Colonic mucosa (tissue), 4 donors: ENCODE results near the gene ARAP2. TPM values are rescaled to one million over a fixed set of nuclear protein-coding genes. Genes with fewer than 3 reads are reported as not detected.

Experiments used
- DNase-seq: peaks from one replicate; pipeline ENCODE4 v3.0.0-alpha.2; 2020
- H3K27ac ChIP-seq: fragments of 200-600 bp; one replicate; pipeline ENCODE4 v1.8.0; 2021
- H3K27me3 ChIP-seq: fragments of 200-600 bp; one replicate; pipeline ENCODE4 v1.8.0; 2021
- H3K36me3 ChIP-seq: fragments of 200-600 bp; one replicate; pipeline ENCODE4 v1.8.0; 2021
- H3K4me1 ChIP-seq: fragments of 200-600 bp; one replicate; pipeline ENCODE4 v1.8.0; 2021; ENCODE audit warnings: mild to moderate bottlenecking
- H3K4me3 ChIP-seq: fragments of 200-600 bp; one replicate; pipeline ENCODE4 v1.8.0; 2021
- H3K9ac ChIP-seq, 2 donors: one replicate each; pipeline ENCODE4 v1.7.0; 2013; ENCODE audit warnings: control low read depth in 2 of 2, low read depth in 2 of 2, low read length in 2 of 2
- H3K9me3 ChIP-seq: fragments of 200-600 bp; one replicate; pipeline ENCODE4 v1.8.0; 2021
- intact Hi-C: fragments of 100-400 bp; cut with DNase I; formaldehyde crosslinking; loops from one replicate; pipeline ENCODE4 v1.14.1; 2022
- total RNA-seq, 2 donors: library from RNA; stranded (reverse); fragmentation: NEBNext Ultra II Directional in 1 of 2; extraction: Animal tissue kit (Norgen Biotek cat#: 25700) in 1 of 2; gene quantifications; one replicate each; pipeline ENCODE4 v1.2.1, GENCODE V29; 2021
- TF ChIP-seq, protein P1 (sequence below): fragments of 200-600 bp; IDR thresholded peaks from one replicate; pipeline ENCODE4 v1.8.0; 2022; ENCODE audit warnings: antibody characterized with exemption, mild to moderate bottlenecking
- donor health status: healthy.
- donor health status: DM: no; HTN: no; CAD: no.
- donor health status: DM: no; HTN: no; CAD: no.

The ARAP2 gene
- total RNA-seq, 2 donors from 2014 or later = 10.7 to 19.3 TPM

DNA sequence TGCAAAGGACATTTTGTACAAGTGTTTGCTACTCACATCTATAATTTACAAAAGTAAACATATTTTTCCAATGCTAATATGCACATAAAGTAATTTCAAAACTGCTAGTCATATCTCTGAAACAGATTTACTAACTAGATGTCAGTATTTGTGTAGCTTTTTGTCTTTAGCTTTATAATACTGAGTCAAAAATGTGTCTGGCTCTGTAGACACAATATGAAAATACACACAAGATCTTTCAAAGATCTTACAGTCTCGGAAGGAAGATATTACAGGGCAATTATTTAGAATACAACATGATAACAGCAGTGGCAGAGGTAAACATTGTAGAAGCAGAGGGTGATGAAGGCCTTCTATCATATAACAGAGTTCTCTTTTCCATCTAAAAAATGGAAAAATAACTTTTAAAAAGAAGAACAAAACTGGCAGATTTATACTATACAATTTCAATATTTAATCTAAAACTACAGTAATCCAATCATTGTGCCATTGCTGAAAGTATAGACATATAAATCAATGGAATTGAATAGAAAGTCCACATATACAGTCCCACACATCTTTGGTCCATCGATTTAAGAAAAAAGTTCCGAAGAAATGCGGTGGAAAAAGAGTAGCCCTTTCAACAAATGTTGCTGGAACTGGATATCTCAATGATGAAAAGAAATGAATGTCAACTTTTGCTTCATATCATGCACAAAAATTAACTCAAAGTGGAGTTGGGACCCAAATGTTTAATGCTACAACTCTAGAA is 29.4 kb downstream of the ARAP2 start:
- H3K36me3 ChIP-seq = no peaks in the 10 kb centered on the region
- H3K4me3 ChIP-seq = no peak overlapping the region
- no peaks in the 10 kb centered on the region for H3K4me1 ChIP-seq
- H3K9ac ChIP-seq = no peak overlapping the region
- TF ChIP-seq, protein P1, sequence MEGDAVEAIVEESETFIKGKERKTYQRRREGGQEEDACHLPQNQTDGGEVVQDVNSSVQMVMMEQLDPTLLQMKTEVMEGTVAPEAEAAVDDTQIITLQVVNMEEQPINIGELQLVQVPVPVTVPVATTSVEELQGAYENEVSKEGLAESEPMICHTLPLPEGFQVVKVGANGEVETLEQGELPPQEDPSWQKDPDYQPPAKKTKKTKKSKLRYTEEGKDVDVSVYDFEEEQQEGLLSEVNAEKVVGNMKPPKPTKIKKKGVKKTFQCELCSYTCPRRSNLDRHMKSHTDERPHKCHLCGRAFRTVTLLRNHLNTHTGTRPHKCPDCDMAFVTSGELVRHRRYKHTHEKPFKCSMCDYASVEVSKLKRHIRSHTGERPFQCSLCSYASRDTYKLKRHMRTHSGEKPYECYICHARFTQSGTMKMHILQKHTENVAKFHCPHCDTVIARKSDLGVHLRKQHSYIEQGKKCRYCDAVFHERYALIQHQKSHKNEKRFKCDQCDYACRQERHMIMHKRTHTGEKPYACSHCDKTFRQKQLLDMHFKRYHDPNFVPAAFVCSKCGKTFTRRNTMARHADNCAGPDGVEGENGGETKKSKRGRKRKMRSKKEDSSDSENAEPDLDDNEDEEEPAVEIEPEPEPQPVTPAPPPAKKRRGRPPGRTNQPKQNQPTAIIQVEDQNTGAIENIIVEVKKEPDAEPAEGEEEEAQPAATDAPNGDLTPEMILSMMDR = no peak
- intact Hi-C loops = no loop called here
- DNase-seq = no peak
- H3K27me3 ChIP-seq = no peaks in the 10 kb centered on the region
- H3K9me3 ChIP-seq = no peaks in the 10 kb centered on the region
- no peak overlapping the region for H3K27ac ChIP-seq

DNA sequence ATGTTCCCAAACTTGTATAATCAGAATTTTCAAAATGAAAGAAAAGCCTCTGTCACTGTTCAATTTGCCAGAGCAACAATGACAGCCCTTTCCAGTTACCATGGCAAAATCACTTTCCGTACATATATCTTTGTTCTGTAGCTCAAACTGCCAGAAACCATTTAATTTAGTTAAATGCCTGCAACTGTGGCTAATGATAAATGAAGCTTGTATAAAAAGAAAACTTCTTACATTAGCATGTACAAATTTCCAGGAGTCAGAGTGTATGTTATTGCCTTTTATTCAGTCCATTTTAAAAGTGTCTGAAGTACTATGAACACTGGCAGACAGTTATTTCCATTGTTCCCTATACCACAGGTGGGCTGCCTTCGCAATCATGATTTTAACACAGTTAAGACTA is 30.3 kb downstream of the ARAP2 start:
- no peaks in the 10 kb centered on the region for H3K36me3 ChIP-seq
- H3K4me3 ChIP-seq = no peak overlapping the region
- no peaks in the 10 kb centered on the region for H3K4me1 ChIP-seq
- H3K27ac ChIP-seq = no peak overlapping the region
- no peaks in the 10 kb centered on the region for H3K9me3 ChIP-seq
- intact Hi-C loops = no loop called here
- no peak overlapping the region for H3K9ac ChIP-seq
- H3K27me3 ChIP-seq = no peaks in the 10 kb centered on the region
- no peak for DNase-seq
- TF ChIP-seq, protein P1 = no peak

DNA sequence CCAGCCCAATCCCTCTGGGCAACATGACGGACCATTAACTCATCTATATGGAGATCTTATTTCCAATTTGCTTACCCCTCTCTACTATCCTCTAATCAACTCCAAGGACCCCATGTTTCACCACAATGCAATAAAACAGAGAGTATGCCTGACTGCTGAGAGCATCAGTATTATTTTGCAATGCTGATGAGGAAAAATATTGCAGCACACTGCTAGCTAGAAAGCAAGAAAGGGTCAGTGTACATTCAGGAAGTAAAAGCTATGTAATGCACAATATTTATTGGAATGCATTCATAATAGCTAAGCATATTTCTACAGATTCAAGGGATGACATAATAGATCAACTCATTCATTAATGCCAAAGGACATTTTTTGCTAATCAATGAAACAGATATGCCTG is 33.2 kb downstream of the ARAP2 start:
- Histone ChIP-seq H3K27me3 (no peaks in the 10 kb centered on the region), H3K9ac (no peak overlapping the region), H3K4me1 (no peaks in the 10 kb centered on the region), H3K9me3 (no peaks in the 10 kb centered on the region), H3K36me3 (no peaks in the 10 kb centered on the region), H3K4me3 (no peak overlapping the region), H3K27ac (no peak overlapping the region)
- TF ChIP-seq, protein P1 = no peak
- no peak for DNase-seq
- intact Hi-C loops = no loop called here

DNA sequence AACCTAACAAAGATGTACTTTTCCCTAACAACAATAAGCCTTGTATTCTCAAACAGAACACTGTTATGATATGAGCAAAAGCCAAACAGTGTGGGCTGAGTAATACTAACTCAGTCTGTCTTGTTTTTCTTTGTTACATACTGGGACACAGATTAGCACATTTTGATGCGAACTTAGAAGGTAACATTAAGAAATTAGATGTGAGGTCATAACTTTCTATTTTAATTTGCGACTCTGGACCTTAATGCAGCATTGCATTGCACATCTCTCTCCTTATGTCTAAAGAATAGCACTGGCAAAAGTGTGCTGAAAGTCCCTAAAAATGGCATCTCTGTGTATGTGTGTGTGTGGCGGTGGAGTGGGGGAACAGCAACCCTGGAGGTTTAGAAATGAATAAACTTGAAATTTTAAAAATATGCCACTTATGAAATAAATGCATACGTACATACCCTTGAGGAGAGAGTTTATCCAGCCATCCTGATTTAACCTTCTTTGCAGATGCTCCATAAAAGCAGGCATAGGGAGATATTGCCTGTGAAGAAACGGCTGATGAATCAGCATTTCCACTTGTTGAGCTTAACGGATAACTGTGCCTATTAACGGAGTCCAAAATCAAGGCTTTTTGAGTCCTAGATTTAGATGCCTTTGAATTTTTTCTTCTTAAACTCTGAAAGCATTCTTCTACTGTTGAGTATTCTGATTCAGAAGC is 34.2 kb downstream of the ARAP2 start:
- Histone ChIP-seq H3K9ac (no peak overlapping the region), H3K4me1 (no peaks in the 10 kb centered on the region), H3K36me3 (no peaks in the 10 kb centered on the region), H3K4me3 (no peak overlapping the region), H3K27ac (no peak overlapping the region), H3K9me3 (no peaks in the 10 kb centered on the region), H3K27me3 (no peaks in the 10 kb centered on the region)
- no peak for DNase-seq
- intact Hi-C loops = no loop called here
- TF ChIP-seq, protein P1 = no peak

- Histone ChIP-seq H3K4me1 (no peaks in the 10 kb centered on the region), H3K9me3 (no peaks in the 10 kb centered on the region), H3K36me3 (no peaks in the 10 kb centered on the region), H3K27me3 (no peaks in the 10 kb centered on the region), H3K4me3 (no peak overlapping the region), H3K27ac (no peak overlapping the region), H3K9ac (no peak overlapping the region)
- TF ChIP-seq, protein P1 = no peak
- intact Hi-C loops = no loop called here
- DNase-seq = no peak
Measured at GRCh38 chr4:36208893-36209473, 35.3 kb downstream of the ARAP2 start.
